Duodenal mucosa (tissue), 2 donors: ENCODE data around the gene CRHBP.

ENCODE experiments used
- H3K27ac ChIP-seq: one replicate; pipeline ENCODE4 v1.7.0; 2013; ENCODE audit warnings: low read depth, low read length
- H3K27me3 ChIP-seq, 2 donors: one replicate each; pipeline ENCODE4 v1.7.0; 2013; ENCODE audit warnings: low read length in 2 of 2, control low read depth in 1 of 2; ENCODE audit not compliant: insufficient read depth in 2 of 2, control insufficient read depth in 1 of 2
- H3K36me3 ChIP-seq, 2 donors: one replicate each; pipeline ENCODE4 v1.7.0; 2013; ENCODE audit warnings: low read length in 2 of 2, control low read depth in 1 of 2; ENCODE audit not compliant: insufficient read depth in 2 of 2, control insufficient read depth in 1 of 2
- H3K4me1 ChIP-seq, 2 donors: one replicate each; pipeline ENCODE4 v1.7.0; 2013; ENCODE audit warnings: low read length in 2 of 2, control low read depth in 1 of 2; ENCODE audit not compliant: insufficient read depth in 2 of 2, control insufficient read depth in 1 of 2
- H3K4me3 ChIP-seq, 2 donors: one replicate each; pipeline ENCODE4 v1.7.0; 2013; ENCODE audit warnings: low read length in 2 of 2, low read depth in 1 of 2
- H3K9ac ChIP-seq, 2 donors: one replicate each; pipeline ENCODE4 v1.7.0; 2013; ENCODE audit warnings: low read length in 2 of 2, low read depth in 1 of 2
- H3K9me3 ChIP-seq, 2 donors: one replicate each; pipeline ENCODE4 v1.7.0; 2013; ENCODE audit warnings: low read length in 2 of 2, control low read depth in 1 of 2; ENCODE audit not compliant: control insufficient read depth in 1 of 2

CRHBP gene

GRCh38 chr5:77010243-77010642, 57.4 kb downstream of the CRHBP start:
- Histone ChIP-seq H3K9me3 (no peaks in the 10 kb centered on the region), H3K9ac (no peak overlapping the region), H3K4me1 (no peaks in the 10 kb centered on the region), H3K4me3 (no peak overlapping the region), H3K27me3 (no peaks in the 10 kb centered on the region), H3K27ac (no peak overlapping the region), H3K36me3 (no peaks in the 10 kb centered on the region)

GRCh38 chr5:77011498-77011897, 58.7 kb downstream of the CRHBP start:
- no peaks in the 10 kb centered on the region for H3K4me1 ChIP-seq

GRCh38 chr5:77012601-77013000, 59.8 kb downstream of the CRHBP start:
- H3K27me3 ChIP-seq = no peaks in the 10 kb centered on the region
- H3K9me3 ChIP-seq = no peaks in the 10 kb centered on the region
- no peak overlapping the region for H3K4me3 ChIP-seq
- no peaks in the 10 kb centered on the region for H3K36me3 ChIP-seq
- no peak overlapping the region for H3K9ac ChIP-seq
- no peak overlapping the region for H3K27ac ChIP-seq
- H3K4me1 ChIP-seq = no peaks in the 10 kb centered on the region

More at GRCh38 chr5:77011498-77011897, 58.7 kb downstream of the CRHBP start:
- no peaks in the 10 kb centered on the region for H3K36me3 ChIP-seq
- no peaks in the 10 kb centered on the region for H3K27me3 ChIP-seq
- no peak overlapping the region for H3K4me3 ChIP-seq
- H3K9me3 ChIP-seq = no peaks in the 10 kb centered on the region
- no peak overlapping the region for H3K27ac ChIP-seq
- no peak overlapping the region for H3K9ac ChIP-seq

GRCh38 chr5:77015938-77016569, 63.2 kb downstream of the CRHBP start:
- peaks cover 0 to 4% of the 10 kb centered on the region in 2 donors for H3K27me3 ChIP-seq
- H3K36me3 ChIP-seq = no peaks in the 10 kb centered on the region
- H3K9ac ChIP-seq = no peak overlapping the region
- no peak overlapping the region for H3K4me3 ChIP-seq
- no peak overlapping the region for H3K27ac ChIP-seq
- H3K4me1 ChIP-seq = no peaks in the 10 kb centered on the region
- H3K9me3 ChIP-seq = no peaks in the 10 kb centered on the region

- peaks cover 0 to 4% of the 10 kb centered on the region in 2 donors for H3K27me3 ChIP-seq
- H3K9ac ChIP-seq = no peak overlapping the region
- H3K4me3 ChIP-seq = no peak overlapping the region
- no peaks in the 10 kb centered on the region for H3K9me3 ChIP-seq
- no peaks in the 10 kb centered on the region for H3K4me1 ChIP-seq
- no peak overlapping the region for H3K27ac ChIP-seq
- H3K36me3 ChIP-seq = no peaks in the 10 kb centered on the region
Measured at GRCh38 chr5:77016962-77017361, 64.1 kb downstream of the CRHBP start.

GRCh38 chr5:77017668-77018067, 64.8 kb downstream of the CRHBP start:
- peaks cover 0 to 4% of the 10 kb centered on the region in 2 donors for H3K27me3 ChIP-seq
- no peak overlapping the region for H3K4me3 ChIP-seq
- no peak overlapping the region for H3K27ac ChIP-seq
- H3K9me3 ChIP-seq = no peaks in the 10 kb centered on the region
- peaks cover 0 to 3% of the 10 kb centered on the region in 2 donors for H3K4me1 ChIP-seq
- H3K36me3 ChIP-seq = no peaks in the 10 kb centered on the region
- no peak overlapping the region for H3K9ac ChIP-seq
